OCI-M2 (cell line): ENCODE results near the gene CEP164.

Source experiments
- DNase-seq: peaks from one replicate; lab custom pipeline; 2025; ENCODE audit not compliant: unreplicated experiment; lab: John Stamatoyannopoulos, UW

Gene CEP164

DNA sequence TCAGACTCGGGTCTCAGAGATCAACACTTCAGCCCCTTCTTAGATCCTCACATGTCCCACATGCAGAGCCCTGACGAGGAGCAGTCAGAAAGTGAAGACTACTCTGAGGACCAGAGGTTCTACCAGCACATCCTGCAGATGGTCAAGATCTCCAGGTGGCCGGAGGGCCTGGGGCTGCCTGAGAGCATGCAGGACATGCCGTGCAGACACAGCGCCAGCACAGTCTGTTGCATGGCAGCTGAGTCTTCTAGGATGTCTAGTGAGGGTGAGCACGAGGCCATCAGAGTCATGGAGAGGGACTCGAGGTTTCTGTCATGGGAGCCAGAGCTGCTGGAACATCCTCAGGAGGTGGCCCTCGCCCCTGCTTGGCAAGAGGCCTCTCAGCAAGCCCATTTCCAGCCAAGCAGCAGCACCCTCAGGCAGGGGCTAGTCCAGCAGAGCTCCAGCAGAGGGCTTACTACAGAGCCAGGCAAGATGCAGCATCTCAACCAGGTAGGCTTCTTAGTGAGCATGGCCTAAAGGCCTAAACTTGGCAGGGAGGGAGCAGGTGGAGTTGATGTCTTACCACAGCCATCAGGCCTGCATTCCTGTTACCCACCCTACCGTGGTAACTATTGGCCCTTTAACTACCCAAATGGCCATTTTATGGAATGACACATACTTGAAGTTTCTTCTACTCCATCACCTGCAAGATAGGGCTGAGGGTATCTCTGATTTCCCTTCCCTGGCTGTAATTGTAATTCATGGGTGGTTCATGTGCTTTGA is 28.7 kb downstream of the CEP164 start:
- DNase-seq = no peak

DNA sequence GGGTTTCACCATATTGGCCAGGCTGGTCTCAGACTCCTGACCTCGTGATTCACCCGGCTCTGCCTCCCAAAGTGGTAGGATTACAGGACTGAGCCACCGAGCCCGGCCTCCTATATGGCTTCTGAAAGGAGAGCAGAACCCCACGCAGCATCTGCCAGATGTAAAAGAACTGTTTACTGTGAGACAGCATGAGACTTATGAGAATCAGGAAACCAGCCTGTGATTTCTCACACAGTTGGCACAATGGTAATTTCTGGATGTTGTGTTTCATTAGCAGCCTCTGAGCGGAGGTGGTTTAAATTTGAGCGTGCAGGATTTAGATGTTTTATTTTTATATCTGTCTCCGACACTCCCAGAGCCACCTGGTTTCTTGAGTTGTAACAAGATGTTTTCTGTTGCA is 33.8 kb downstream of the CEP164 start:
- no peak for DNase-seq

DNA sequence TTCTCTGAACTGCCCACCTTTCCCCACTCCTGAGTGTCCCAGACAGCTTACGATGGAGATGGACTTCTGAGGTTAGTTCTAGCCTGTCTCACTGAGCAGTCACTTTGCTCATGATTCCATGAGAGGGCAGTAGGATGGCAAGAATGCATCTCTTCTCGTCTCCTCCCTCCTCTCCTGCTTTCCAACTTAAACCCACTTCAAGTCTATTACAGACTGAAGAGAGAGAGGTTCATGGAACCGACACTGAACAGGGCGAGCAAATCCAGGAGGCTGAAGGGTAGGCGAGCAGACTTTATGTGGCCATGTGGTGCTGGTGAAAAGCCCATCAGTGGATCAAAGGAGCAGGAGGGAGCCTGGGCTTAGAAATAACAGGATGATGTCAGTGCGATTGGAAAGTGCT is 38.6 kb downstream of the CEP164 start:
- no peak for DNase-seq

DNA sequence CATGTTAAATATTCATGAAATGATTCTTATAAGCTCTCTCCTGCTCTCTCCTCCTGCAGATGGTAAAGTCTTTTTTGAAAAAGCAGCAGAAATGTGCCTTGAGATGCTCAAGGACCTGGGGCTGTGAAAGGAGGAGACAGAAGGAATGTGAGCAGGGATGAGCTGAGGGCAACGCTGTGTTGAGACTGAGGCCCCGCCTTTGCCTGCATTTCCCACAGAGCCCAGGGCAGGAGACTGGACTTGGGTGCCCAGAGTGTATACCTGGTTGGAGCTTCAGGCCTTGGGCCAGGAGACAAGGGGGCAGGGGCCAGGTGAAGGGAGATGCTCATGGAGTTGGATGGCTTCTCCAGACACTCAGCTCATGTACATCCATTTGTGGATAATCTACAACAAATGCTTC is 39.2 kb downstream of the CEP164 start:
- DNase-seq = no peak

DNA sequence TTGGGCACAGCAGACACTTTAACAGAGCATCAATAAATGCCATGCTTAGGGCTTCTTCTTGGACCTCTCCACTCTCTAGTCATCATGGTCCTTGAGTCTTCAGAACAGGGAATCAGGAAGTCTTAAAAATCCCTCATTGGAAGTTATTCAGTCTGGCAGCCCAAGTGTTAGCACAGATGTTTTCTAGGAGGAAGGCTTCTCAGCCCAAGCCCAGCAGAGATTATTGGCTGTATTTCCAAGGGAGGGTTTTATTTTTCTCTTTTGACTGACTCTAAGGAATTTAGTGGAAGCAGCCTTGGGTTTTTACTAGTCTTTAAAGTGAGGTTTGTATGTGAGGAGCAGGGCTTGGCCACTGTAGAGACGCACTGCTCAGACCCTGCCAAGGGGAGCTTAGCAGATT is 41.9 kb downstream of the CEP164 start:
- no peak for DNase-seq

DNA sequence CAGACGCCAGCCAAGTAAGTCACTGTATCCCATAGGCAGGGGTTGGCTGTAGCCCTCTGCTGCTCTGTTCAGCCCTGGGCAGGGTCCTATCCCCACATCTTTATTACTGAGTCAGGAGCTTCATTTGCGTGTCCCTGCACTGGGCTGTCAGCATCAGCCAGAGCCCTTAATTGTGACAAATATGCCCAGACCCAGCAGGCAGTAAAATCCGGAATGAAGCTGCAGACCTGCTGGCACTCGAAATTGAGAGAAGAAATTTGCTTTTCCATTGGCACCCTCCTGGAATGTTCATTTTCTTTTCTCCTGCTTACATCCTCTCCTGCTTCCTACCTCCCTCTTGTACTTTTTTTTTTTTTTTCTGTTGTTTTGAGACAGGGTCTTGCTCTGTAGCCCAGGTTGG is 43.8 kb downstream of the CEP164 start:
- DNase-seq = no peak

DNA sequence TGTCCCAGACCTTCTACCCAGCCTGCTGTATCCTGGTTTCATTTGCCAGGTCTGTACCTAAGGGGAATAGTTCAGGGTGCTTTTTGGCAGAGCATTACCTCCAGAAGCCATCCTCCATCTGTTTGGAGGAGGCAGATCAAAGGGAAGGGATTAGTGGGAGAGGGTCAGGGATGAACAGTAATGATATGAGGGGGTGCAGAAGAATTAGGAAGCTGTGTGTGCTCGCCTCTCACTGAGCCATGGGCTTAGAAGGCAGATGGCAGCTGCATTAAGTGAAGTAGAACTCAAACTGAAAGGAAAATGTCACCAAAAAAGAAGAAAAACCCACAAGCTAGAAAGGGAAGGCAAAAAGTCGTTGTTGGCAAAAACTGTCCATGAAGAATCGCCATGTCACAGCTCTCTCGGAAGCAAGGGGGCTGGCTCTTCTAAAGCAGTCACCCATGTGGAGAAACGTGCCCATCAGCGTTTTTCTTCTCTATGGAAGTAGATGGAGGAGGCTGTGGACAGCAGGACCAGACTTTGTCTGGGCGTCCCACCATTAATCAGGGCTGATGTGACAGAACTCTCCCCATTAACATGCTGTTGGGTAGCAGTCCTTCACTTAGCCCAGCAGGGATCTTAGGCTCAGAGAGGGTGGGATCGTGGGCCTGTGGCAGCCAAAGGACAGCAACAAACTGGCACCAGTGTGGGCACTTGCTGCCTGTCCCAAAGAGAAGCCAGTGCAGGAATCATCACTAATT is 46.8 kb downstream of the CEP164 start:
- no peak for DNase-seq

DNA sequence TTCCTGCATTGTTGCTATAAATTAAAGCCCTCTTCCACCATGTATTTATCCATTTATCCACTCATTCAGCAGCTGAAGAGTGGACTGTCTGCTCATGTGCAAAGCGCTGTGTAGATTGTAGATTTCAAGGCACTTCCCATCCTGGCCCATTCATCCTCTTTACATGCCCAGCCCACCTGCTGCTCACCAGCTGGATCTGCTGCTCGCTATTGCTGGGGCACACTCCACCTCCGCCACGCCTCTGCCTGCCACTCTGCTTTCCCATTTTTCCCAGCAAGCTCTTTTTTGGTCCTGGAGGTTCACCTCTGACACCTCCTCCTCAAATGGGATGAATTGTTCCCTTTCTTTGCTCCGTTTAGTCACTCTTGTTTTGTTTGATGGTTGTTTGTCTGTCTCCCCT is 48.3 kb downstream of the CEP164 start:
- no peak for DNase-seq

GRCh38 chr11:117376517-117376916 is 48.9 kb downstream of the CEP164 start:
- DNase-seq = no peak

DNA sequence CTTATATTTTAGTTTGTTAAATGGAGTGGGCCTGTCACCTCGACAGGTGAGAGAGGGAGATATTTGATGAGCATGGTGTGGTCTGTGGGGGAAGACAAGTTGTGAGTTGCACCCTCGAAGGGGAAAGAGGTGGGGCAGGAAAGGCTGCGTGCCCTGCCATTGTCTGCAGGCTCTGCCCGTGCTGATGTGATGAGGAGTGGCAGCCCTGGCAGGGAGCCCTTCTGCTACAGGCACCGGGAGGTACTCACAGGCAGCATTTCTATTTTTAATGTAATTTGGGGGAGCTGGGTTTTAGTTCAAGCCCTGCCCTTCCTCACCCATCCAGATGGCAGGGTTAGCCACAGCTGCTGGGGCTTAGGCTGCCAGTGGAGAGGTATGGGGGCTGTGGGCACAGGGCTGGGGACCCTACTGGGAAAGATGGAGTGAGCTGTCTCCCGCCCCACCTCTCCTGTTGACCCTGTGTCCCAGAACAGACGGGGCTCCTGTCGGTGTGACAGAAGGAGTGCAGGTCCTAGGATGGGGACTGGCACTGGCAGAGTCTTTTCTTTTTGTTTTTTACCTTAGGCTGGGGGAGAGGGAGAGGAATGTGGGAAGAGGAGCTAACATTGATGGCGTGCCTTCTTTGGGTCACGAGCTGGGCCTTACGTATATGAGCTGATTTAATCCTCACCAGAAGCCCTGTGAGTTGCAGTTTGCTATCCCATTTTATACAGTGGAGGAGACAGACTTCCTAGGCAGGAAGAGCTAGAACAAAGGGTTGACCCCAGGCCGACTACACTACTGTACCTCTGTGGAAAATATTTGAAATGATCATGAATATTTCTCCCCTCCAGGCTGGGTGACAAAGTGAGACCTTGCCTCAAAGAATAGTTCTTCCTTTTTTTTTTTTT is 51.6 kb downstream of the CEP164 start:
- no peak for DNase-seq

DNA sequence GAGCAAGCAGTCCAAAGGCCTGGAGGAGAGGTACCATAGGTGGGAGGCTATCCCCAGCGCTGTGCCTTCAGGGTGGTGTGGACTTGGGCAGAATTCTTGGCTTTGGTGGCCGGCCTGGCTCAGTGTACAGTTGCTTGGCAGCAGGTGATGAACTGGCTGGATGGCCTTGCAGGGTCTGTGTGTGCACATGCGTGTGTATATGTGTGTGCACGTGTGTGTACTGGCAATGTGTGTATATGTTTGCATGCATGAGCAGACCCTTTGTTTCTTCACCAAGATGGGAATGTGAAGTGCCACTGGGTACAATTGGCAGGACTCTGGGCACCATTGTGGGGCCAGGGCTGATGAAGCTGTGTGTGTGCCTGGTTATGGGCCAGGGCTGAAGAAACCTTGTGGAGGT is 53.0 kb downstream of the CEP164 start:
- no peak for DNase-seq

DNA sequence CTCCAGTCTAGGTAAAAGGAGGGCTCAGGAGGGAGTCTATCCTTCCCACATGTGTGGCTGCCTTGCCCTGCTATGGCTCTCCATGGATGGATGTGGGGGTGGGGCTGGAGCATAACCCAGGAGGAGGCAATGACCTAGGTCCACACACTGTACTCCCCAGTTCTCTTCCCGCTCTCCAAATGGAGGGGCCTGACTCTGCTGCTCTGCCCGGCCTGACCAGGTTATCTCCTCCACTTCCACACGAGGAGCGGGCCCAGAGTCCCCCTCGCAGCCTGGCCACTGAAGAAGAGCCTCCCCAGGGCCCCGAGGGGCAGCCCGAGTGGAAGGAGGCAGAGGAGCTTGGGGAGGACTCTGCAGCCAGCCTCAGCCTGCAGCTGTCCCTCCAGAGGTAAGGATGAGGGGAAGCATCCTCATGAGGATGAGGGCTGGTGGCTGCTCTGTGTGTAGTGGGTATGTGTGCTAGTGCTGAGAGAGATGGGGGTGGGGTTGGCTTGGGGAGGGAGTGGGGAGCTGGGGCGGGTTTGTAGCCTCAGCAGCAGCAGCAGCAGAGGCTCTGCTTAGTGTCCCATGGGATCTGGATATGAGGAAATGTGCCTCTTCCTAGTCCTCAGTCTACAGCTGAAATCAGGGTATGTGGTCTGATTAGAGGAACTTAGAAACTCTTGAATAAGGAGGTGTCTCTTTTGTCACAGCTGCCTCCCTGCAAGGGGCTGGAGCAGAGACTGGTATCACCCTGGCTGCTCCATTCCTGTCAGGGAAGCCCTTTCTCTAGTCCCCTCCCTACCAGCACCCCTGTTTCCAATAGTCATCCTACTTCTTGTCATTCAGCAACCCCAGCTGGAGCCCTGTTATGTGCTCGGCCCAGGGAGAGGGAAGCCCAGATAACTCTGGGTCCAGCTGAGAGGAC is 54.1 kb downstream of the CEP164 start:
- DNase-seq = no peak

GRCh38 chr11:117382746-117383145 is 55.1 kb downstream of the CEP164 start:
- no peak for DNase-seq

- no peak for DNase-seq
These were observed 56.4 kb downstream of the CEP164 start for GRCh38 chr11:117384045-117384444.

DNA sequence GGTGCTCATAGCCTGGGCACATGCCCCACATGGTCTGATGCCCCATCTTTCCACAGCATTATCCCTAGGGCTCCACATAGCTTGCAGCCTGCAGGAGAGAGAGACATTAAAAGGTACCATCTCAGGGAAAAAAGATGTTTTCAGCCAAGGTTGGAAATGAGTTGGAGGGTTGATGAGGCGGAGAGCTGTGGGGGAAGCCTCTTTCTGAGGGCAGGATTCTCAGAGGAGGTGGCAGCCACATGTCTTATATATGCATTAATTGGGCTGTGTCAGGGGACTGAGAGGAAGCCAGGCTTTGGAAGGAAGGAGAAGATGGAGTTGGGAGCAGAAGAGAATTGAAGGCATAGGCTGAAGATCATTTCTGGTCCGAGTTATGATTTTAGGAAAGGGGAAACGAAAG is 57.8 kb downstream of the CEP164 start:
- no peak for DNase-seq

DNA sequence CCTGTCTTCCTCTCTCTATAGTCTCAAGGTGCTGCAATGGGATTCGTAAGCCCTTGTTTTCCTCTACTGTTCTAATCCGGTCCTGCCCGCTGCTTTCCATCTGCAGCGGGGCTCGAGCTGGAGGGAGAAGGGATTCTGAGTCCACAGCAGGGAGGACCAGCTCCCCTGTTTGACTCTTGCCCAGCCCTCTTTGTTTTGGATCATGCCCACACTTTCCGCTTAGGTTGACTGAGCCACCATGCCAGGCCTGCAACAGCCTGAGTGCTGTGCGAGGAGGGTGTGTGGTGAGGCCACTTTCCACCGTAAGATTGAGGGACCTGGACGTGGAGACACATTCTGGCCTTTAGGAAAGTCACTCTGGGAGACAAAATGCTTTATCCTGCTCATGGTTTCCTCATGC is 58.3 kb downstream of the CEP164 start:
- no peak for DNase-seq

DNA sequence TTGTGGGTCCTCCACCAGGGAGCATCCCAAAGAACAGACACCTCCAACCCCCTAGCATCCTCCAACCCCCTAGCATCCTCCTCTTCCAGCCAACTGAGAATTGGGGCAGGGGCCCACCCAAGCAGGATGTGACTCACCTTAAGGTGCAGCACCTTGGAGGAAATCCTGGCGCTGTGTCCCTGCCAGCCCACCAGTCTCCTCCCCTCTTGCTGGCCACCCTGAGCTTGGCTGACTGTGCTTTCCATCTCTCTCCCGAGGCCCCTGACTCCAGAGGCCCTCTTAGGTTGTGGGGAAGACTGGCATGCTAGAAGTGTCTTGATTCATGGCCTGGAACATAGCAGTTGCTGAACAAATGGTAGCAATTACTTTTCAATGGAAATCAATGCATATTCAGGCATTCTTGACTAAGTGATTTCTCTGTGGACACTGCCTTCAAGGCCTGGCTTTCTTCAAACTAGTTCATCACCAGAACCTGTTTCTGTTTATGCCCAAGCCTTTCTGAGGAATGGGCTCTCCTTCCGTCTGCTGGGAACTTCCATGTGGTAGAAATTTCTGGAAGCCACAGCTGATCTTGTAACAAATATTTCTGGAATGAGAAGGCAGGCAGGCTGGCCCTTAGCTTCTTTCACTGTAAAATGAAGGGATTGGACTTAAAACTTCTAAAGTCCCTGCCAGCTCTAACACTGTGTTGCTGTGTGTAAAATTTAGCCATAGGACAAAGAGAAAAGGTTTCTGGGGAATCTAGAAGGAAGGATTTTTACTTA is 60.5 kb downstream of the CEP164 start:
- DNase-seq = no peak

GRCh38 chr11:117390743-117391142 is 63.1 kb downstream of the CEP164 start:
- no peak for DNase-seq

GRCh38 chr11:117391181-117391580 is 63.5 kb downstream of the CEP164 start:
- no peak for DNase-seq
